ENCODE data around the gene ITPK1. TPM values are rescaled to one million over a fixed set of nuclear protein-coding genes. Genes with fewer than 3 reads are reported as not detected.

ITPK1 gene
- total RNA-seq, 4 donors from 2014 or later: 19.7 to 97.7 (median 26.5) TPM

- Histone ChIP-seq H3K27me3 (no peaks in the 10 kb centered on the region), H3K27ac (peak overlapping the region; percentile 43 to 60), H3K4me3 (no peak overlapping the region), H3K4me1 (peaks cover 21 to 48% of the 10 kb centered on the region in 2 donors), H3K36me3 (no peaks in the 10 kb centered on the region), H3K9me3 (no peaks in the 10 kb centered on the region)
- DNase-seq: peak; percentile 74 to 84
- intact Hi-C loops (cut with DNase I; ENCODE audit: low total_unique reads): no loop called here
- no peak for TF ChIP-seq POLR2A (IDR thresholded peaks at IDR 0.05)
Measured at GRCh38 chr14:93008381-93008780, 107.3 kb downstream of the ITPK1 start.

GRCh38 chr14:93007225-93007997 is 108.3 kb downstream of the ITPK1 start:
- intact Hi-C loops (cut with DNase I; ENCODE audit: low total_unique reads): no loop called here
- TF ChIP-seq CTCF (IDR thresholded peaks at IDR 0.05): no peak
- TF ChIP-seq POLR2A (IDR thresholded peaks at IDR 0.05): no peak
- Histone ChIP-seq H3K9me3 (no peaks in the 10 kb centered on the region), H3K27me3 (no peaks in the 10 kb centered on the region), H3K4me1 (peaks cover 13 to 38% of the 10 kb centered on the region in 2 donors), H3K4me3 (no peak overlapping the region), H3K36me3 (no peaks in the 10 kb centered on the region), H3K27ac (peak overlapping the region; percentile 60 to 68)
- DNase-seq: peak in 1 of 2 donors; percentile 58

GRCh38 chr14:93006567-93007051 is 109.1 kb downstream of the ITPK1 start:
- TF ChIP-seq POLR2A (IDR thresholded peaks at IDR 0.05): no peak
- no peak for TF ChIP-seq CTCF (IDR thresholded peaks at IDR 0.05)
- peaks cover 8 to 33% of the 10 kb centered on the region in 2 donors for H3K4me1 ChIP-seq
- H3K27ac ChIP-seq: peak overlapping the region in 1 of 2 donors; percentile 50
- no peaks in the 10 kb centered on the region for H3K36me3 ChIP-seq
- no peaks in the 10 kb centered on the region for H3K9me3 ChIP-seq
- no peaks in the 10 kb centered on the region for H3K27me3 ChIP-seq
- no peak overlapping the region for H3K4me3 ChIP-seq
- DNase-seq: no peak
- intact Hi-C loops (cut with DNase I; ENCODE audit: low total_unique reads): no loop called here

GRCh38 chr14:93005838-93006237 is 109.9 kb downstream of the ITPK1 start:
- no peak overlapping the region for H3K4me3 ChIP-seq
- H3K9me3 ChIP-seq: no peaks in the 10 kb centered on the region
- intact Hi-C loops (cut with DNase I; ENCODE audit: low total_unique reads): no loop called here
- H3K27me3 ChIP-seq: no peaks in the 10 kb centered on the region
- no peak overlapping the region for H3K27ac ChIP-seq
- no peaks in the 10 kb centered on the region for H3K36me3 ChIP-seq
- H3K4me1 ChIP-seq: peaks cover 8 to 33% of the 10 kb centered on the region in 2 donors
- DNase-seq: no peak
- TF ChIP-seq POLR2A (IDR thresholded peaks at IDR 0.05) (no peak), CTCF (IDR thresholded peaks at IDR 0.05) (no peak)

GRCh38 chr14:93005135-93005813 is 110.5 kb downstream of the ITPK1 start:
- intact Hi-C loops (cut with DNase I; ENCODE audit: low total_unique reads): no loop called here
- H3K9me3 ChIP-seq: no peaks in the 10 kb centered on the region
- H3K27ac ChIP-seq: peak overlapping the region in 1 of 2 donors; percentile 70
- TF ChIP-seq CTCF (IDR thresholded peaks at IDR 0.05) (no peak), POLR2A (IDR thresholded peaks at IDR 0.05) (no peak)
- H3K4me3 ChIP-seq: no peak overlapping the region
- peaks cover 8 to 33% of the 10 kb centered on the region in 2 donors for H3K4me1 ChIP-seq
- no peak for DNase-seq
- no peaks in the 10 kb centered on the region for H3K36me3 ChIP-seq
- no peaks in the 10 kb centered on the region for H3K27me3 ChIP-seq
